Smooth muscle cell (in vitro differentiated cells): ENCODE data around the gene ZNF532. TPM values are rescaled to one million over a fixed set of nuclear protein-coding genes. Genes with fewer than 3 reads are reported as not detected.

Experiments used
- DNase-seq: peaks from one replicate; lab custom pipeline; 2025; ENCODE audit not compliant: unreplicated experiment; lab: John Stamatoyannopoulos, UW
- H2AFZ ChIP-seq: fragments of 200-600 bp; sonication (generic); 2 replicates; pipeline ENCODE4 v1.6.0; 2016; ENCODE audit warnings: antibody characterized with exemption, low read depth, mild to moderate bottlenecking
- H3F3A ChIP-seq: fragments of 200-600 bp; sonication (generic); 2 replicates; pipeline ENCODE4 v1.6.0; 2017; ENCODE audit warnings: antibody characterized with exemption, low read depth
- H3K27ac ChIP-seq: fragments of 200-600 bp; sonication (generic); 2 replicates; pipeline ENCODE4 v1.5.1; 2016; ENCODE audit warnings: low read depth, mild to moderate bottlenecking
- H3K27me3 ChIP-seq: fragments of 200-600 bp; sonication (generic); 2 replicates; pipeline ENCODE4 v1.6.1; 2016; ENCODE audit warnings: low read depth, mild to moderate bottlenecking
- H3K36me3 ChIP-seq: fragments of 200-600 bp; sonication (generic); 2 replicates; pipeline ENCODE4 v1.5.1; 2016; ENCODE audit warnings: low read depth
- H3K4me1 ChIP-seq: fragments of 200-600 bp; sonication (generic); 2 replicates; pipeline ENCODE4 v1.5.1; 2016; ENCODE audit warnings: low read depth
- H3K4me2 ChIP-seq: fragments of 200-600 bp; sonication (generic); 2 replicates; pipeline ENCODE4 v1.6.0; 2016; ENCODE audit warnings: mild to moderate bottlenecking
- H3K4me3 ChIP-seq: fragments of 200-600 bp; sonication (generic); 2 replicates; pipeline ENCODE4 v1.5.1; 2016; ENCODE audit warnings: mild to moderate bottlenecking
- H3K79me2 ChIP-seq: fragments of 200-600 bp; sonication (generic); 2 replicates; pipeline ENCODE4 v1.6.0; 2016; ENCODE audit warnings: low read depth, mild to moderate bottlenecking
- H3K9ac ChIP-seq: fragments of 200-600 bp; sonication (generic); 2 replicates; pipeline ENCODE4 v1.6.0; 2016; ENCODE audit warnings: low read depth
- H3K9me3 ChIP-seq: fragments of 200-600 bp; sonication (generic); replicated peaks from 2 replicates; pipeline ENCODE4 v1.5.1; 2016; ENCODE audit warnings: low read depth
- H4K20me1 ChIP-seq: fragments of 200-600 bp; sonication (generic); 2 replicates; pipeline ENCODE4 v1.6.0; 2016; ENCODE audit warnings: low read depth
- CTCF ChIP-seq: fragments of 200-600 bp; sonication (generic); IDR thresholded peaks from 2 replicates; pipeline ENCODE4 v1.5.1; 2017; ENCODE audit warnings: borderline replicate concordance, mild to moderate bottlenecking, antibody characterized with exemption; ENCODE audit not compliant: insufficient read depth, poor library complexity, severe bottlenecking
- WGBS: methylation state at CpG from one replicate; pipeline ENCODE4 v1.1.7; 2016; ENCODE audit warnings: low lambda C conversion rate; 5-methylcytosine and 5-hydroxymethylcytosine counted together
- polyA plus RNA-seq: library from polyadenylated mRNA; unstranded; fragments of >200 nt; fragmentation: Nextera tagmentation; extraction: Ambion mirVana; gene quantifications from 2 replicates; pipeline ENCODE4 v1.2.1, GENCODE V29; 2016
- total RNA-seq: library from RNA; depleted of rRNA; stranded (reverse); fragments of >200 nt; gene quantifications from 2 replicates; pipeline ENCODE4 v1.2.3, GENCODE V29; 2014

The ZNF532 gene
- total and polyA plus RNA-seq, 2 experiments from 2014 or later, result 31.6 to 126 TPM

GRCh38 chr18:58858591-58859468, 5.8 kb upstream of the ZNF532 start:
- H3F3A ChIP-seq, result no peaks in the 10 kb centered on the region
- H3K4me2 ChIP-seq, result no peak overlapping the region
- no peak for TF ChIP-seq CTCF
- no peak for DNase-seq
- H3K4me1 ChIP-seq, result peaks cover 42% of the 10 kb centered on the region
- 74% methylated on average over 11 of the region's 11 CpGs for WGBS
- peaks cover 16% of the 10 kb centered on the region for H3K79me2 ChIP-seq
- no peak overlapping the region for H3K4me3 ChIP-seq
- H3K27ac ChIP-seq, result no peak overlapping the region
- H3K36me3 ChIP-seq, result no peaks in the 10 kb centered on the region
- no peak overlapping the region for H3K9ac ChIP-seq
- H3K27me3 ChIP-seq, result no peaks in the 10 kb centered on the region
- no peaks in the 10 kb centered on the region for H3K9me3 ChIP-seq
- H2AFZ ChIP-seq, result no peak overlapping the region
- no peaks in the 10 kb centered on the region for H4K20me1 ChIP-seq

GRCh38 chr18:58859907-58860306, 4.8 kb upstream of the ZNF532 start:
- H3K9ac ChIP-seq, result no peak overlapping the region
- H3K9me3 ChIP-seq, result no peaks in the 10 kb centered on the region
- no peaks in the 10 kb centered on the region for H3K27me3 ChIP-seq
- DNase-seq, result no peak
- 45% methylated on average over 5 of the region's 5 CpGs for WGBS
- H3K4me3 ChIP-seq, result no peak overlapping the region
- H4K20me1 ChIP-seq, result no peaks in the 10 kb centered on the region
- peaks cover 24% of the 10 kb centered on the region for H3K79me2 ChIP-seq
- peak overlapping the region; percentile 94 for H3K4me2 ChIP-seq
- peak overlapping the region; percentile 8 for H2AFZ ChIP-seq
- TF ChIP-seq CTCF, result no peak
- peak overlapping the region; percentile 98 for H3K27ac ChIP-seq
- H3F3A ChIP-seq, result no peaks in the 10 kb centered on the region
- no peaks in the 10 kb centered on the region for H3K36me3 ChIP-seq
- peaks cover 48% of the 10 kb centered on the region for H3K4me1 ChIP-seq

GRCh38 chr18:58860747-58861231, 3.9 kb upstream of the ZNF532 start:
- H3K4me3 ChIP-seq, result peak overlapping the region; percentile 21
- H4K20me1 ChIP-seq, result no peaks in the 10 kb centered on the region
- peaks cover 57% of the 10 kb centered on the region for H3K4me1 ChIP-seq
- peak overlapping the region; percentile 12 for H3K9ac ChIP-seq
- H3F3A ChIP-seq, result peaks cover under 1% of the 10 kb centered on the region
- no peak for DNase-seq
- no peaks in the 10 kb centered on the region for H3K36me3 ChIP-seq
- H3K9me3 ChIP-seq, result no peaks in the 10 kb centered on the region
- peaks cover 31% of the 10 kb centered on the region for H3K79me2 ChIP-seq
- no peaks in the 10 kb centered on the region for H3K27me3 ChIP-seq
- no peak for TF ChIP-seq CTCF
- 22% methylated on average over 7 of the region's 7 CpGs for WGBS
- peak overlapping the region; percentile 94 for H3K4me2 ChIP-seq
- peak overlapping the region; percentile 8 for H2AFZ ChIP-seq
- peak overlapping the region; percentile 98 for H3K27ac ChIP-seq

- Histone ChIP-seq H3K27ac (peak overlapping the region; percentile 98), H4K20me1 (no peaks in the 10 kb centered on the region), H3K4me1 (peaks cover 63% of the 10 kb centered on the region), H3K4me2 (peak overlapping the region; percentile 94), H3K27me3 (no peaks in the 10 kb centered on the region), H3K79me2 (peaks cover 36% of the 10 kb centered on the region), H3K36me3 (no peaks in the 10 kb centered on the region), H3K9me3 (no peaks in the 10 kb centered on the region), H3F3A (peaks cover 6% of the 10 kb centered on the region), H3K9ac (peak overlapping the region; percentile 12), H2AFZ (no peak overlapping the region), H3K4me3 (peak overlapping the region; percentile 21)
- 13% methylated on average over 3 of the region's 3 CpGs for WGBS
- TF ChIP-seq CTCF, result no peak
- DNase-seq, result no peak
These were observed 3.3 kb upstream of the ZNF532 start for GRCh38 chr18:58861353-58861752.
